Endodermal cell (in vitro differentiated cells): ENCODE measurements around the gene MAPK14. TPM values are rescaled to one million over a fixed set of nuclear protein-coding genes. Genes with fewer than 3 reads are reported as not detected.
"Not testable (repeated sequence)": the region's sequence is repeated elsewhere in the genome, so short reads cannot be mapped to it uniquely, and the experiment has no call there.

ENCODE experiments used
- DNase-seq: peaks from one replicate; pipeline ENCODE4 v3.0.0-alpha.2; 2017
- H3K27ac ChIP-seq: 2 replicates; pipeline ENCODE4 v1.5.1; 2013; ENCODE audit warnings: mild to moderate bottlenecking, low read depth, low read length, moderate library complexity
- H3K27me3 ChIP-seq: 2 replicates; pipeline ENCODE4 v1.6.1; 2013; ENCODE audit warnings: mild to moderate bottlenecking, low read length, moderate library complexity; ENCODE audit not compliant: insufficient read depth, control insufficient read depth, poor library complexity, severe bottlenecking
- H3K36me3 ChIP-seq: 2 replicates; pipeline ENCODE4 v1.7.0; 2013; ENCODE audit warnings: mild to moderate bottlenecking, low read length, moderate library complexity; ENCODE audit not compliant: control insufficient read depth, insufficient read depth
- H3K4me1 ChIP-seq: one replicate; pipeline ENCODE4 v1.7.0; 2013; ENCODE audit warnings: low read length; ENCODE audit not compliant: control insufficient read depth, insufficient read depth
- H3K4me3 ChIP-seq: 2 replicates; pipeline ENCODE4 v1.5.1; 2013; ENCODE audit warnings: mild to moderate bottlenecking, low read length, moderate library complexity
- H3K9ac ChIP-seq: 2 replicates; pipeline ENCODE4 v1.6.1; 2013; ENCODE audit warnings: mild to moderate bottlenecking, low read length, moderate library complexity; ENCODE audit not compliant: poor library complexity, severe bottlenecking; ENCODE audit errors: extremely low read depth
- H3K9me3 ChIP-seq: 2 replicates; pipeline ENCODE4 v1.6.1; 2013; ENCODE audit warnings: mild to moderate bottlenecking, low read length, moderate library complexity; ENCODE audit not compliant: control insufficient read depth
- H3K27ac Mint-ChIP-seq: 2 replicates; pipeline ENCODE4 v1.8.0; 2020; ENCODE audit warnings: mixed read lengths
- H3K27me3 Mint-ChIP-seq: 2 replicates; pipeline ENCODE4 v1.8.0; 2021; ENCODE audit warnings: mild to moderate bottlenecking, mixed read lengths; ENCODE audit not compliant: insufficient read depth
- H3K36me3 Mint-ChIP-seq: 2 replicates; pipeline ENCODE4 v1.8.0; 2020; ENCODE audit warnings: low read depth, mixed read lengths
- H3K4me1 Mint-ChIP-seq: 2 replicates; pipeline ENCODE4 v1.8.0; 2020; ENCODE audit warnings: mixed read lengths
- H3K4me3 Mint-ChIP-seq: 2 replicates; pipeline ENCODE4 v1.8.0; 2020; ENCODE audit warnings: mild to moderate bottlenecking, moderate library complexity, mixed read lengths
- H3K9me3 Mint-ChIP-seq: 2 replicates; pipeline ENCODE4 v1.8.0; 2020; ENCODE audit warnings: mild to moderate bottlenecking, mixed read lengths
- WGBS, 2 experiments: methylation state at CpG; one replicate each; pipeline versions ENCODE4 v1.1.5 to v1.1.7; 2013; ENCODE audit warnings: missing lambda C conversion rate in 2 of 2, mixed read lengths in 1 of 2; ENCODE audit not compliant: insufficient coverage in 1 of 2, insufficient read length in 1 of 2; 5-methylcytosine and 5-hydroxymethylcytosine counted together
- long read RNA-seq, 4 experiments: library from polyadenylated mRNA in 2 of 4; library from RNA in 1 of 4; library from capped mRNA in 1 of 4; stranded (forward) in 3 of 4; unstranded in 1 of 4; transcript quantifications; one replicate each; pipeline ENCODE4 v2.0.0, GENCODE V29; 2020 to 2021; ENCODE audit warnings: inconsistent platforms in 1 of 4
- polyA plus RNA-seq, 2 experiments: library from polyadenylated mRNA; stranded (reverse); fragments of 50-300 nt; gene quantifications; one replicate each; pipeline ENCODE4 v1.2.3, GENCODE V29; 2013
- total RNA-seq, 2 donors: library from RNA; stranded (reverse); fragmentation: NEBNext Ultra II Directional in 1 of 2; extraction: Animal tissue kit (Norgen Biotek cat#: 25700) in 1 of 2; gene quantifications; 2 replicates in 1 of 2; 3 replicates in 1 of 2; pipeline ENCODE4 v1.2.1, GENCODE V29; 2021
- TF ChIP-seq, protein P1 (sequence below): fragments of 200-600 bp; sonication (generic); conservative IDR thresholded peaks from 2 replicates; pipeline ENCODE4 v1.5.0; 2021; ENCODE audit warnings: antibody characterized with exemption, mild to moderate bottlenecking

Gene MAPK14
- 10 to 100 TPM; 36.4 to 40.6 TPM for total RNA-seq
- 37.4 TPM for polyA plus RNA-seq (2013, experiment 1 of 2)
- polyA plus RNA-seq (2013, experiment 2 of 2): 32.5 TPM
- long read RNA-seq, experiment 1, full-length matches to known transcripts: 4 of 25 reads
- long read RNA-seq, experiment 1, partial matches to known transcripts: 3 of 25 reads
- long read RNA-seq, experiment 1, other reads (novel, unspliced or antisense): 18 of 25 reads
- long read RNA-seq, experiment 2, full-length matches to known transcripts: 66 of 78 reads
- long read RNA-seq, experiment 2, partial matches to known transcripts: 3 of 78 reads
- long read RNA-seq, experiment 2, other reads (novel, unspliced or antisense): 9 of 78 reads
- long read RNA-seq, experiment 3, partial matches to known transcripts: 3 of 15 reads
- long read RNA-seq, experiment 3, other reads (novel, unspliced or antisense): 8 of 15 reads
- long read RNA-seq, experiment 4, partial matches to known transcripts: 0 of 2 reads
- long read RNA-seq, experiment 4, other reads (novel, unspliced or antisense): 2 of 2 reads

DNA sequence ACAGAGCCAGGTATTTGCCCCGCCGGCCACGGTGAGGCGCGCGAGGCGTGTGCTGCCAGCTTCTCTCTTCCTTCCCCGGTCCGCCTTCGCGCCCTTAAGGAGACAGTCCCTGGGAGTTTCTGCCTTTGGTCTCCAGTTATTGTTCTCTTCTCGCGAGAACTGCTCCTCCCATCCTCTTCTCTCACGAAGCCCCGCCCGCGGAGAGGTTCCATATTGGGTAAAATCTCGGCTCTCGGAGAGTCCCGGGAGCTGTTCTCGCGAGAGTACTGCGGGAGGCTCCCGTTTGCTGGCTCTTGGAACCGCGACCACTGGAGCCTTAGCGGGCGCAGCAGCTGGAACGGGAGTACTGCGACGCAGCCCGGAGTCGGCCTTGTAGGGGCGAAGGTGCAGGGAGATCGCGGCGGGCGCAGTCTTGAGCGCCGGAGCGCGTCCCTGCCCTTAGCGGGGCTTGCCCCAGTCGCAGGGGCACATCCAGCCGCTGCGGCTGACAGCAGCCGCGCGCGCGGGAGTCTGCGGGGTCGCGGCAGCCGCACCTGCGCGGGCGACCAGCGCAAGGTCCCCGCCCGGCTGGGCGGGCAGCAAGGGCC, at the start of gene MAPK14:
MAPK14 (plus strand) TSS at position 308 of the 587 bp plus-strand sequence. CDS start 350 bp downstream, outside the sequence.
- TF ChIP-seq, protein P1, sequence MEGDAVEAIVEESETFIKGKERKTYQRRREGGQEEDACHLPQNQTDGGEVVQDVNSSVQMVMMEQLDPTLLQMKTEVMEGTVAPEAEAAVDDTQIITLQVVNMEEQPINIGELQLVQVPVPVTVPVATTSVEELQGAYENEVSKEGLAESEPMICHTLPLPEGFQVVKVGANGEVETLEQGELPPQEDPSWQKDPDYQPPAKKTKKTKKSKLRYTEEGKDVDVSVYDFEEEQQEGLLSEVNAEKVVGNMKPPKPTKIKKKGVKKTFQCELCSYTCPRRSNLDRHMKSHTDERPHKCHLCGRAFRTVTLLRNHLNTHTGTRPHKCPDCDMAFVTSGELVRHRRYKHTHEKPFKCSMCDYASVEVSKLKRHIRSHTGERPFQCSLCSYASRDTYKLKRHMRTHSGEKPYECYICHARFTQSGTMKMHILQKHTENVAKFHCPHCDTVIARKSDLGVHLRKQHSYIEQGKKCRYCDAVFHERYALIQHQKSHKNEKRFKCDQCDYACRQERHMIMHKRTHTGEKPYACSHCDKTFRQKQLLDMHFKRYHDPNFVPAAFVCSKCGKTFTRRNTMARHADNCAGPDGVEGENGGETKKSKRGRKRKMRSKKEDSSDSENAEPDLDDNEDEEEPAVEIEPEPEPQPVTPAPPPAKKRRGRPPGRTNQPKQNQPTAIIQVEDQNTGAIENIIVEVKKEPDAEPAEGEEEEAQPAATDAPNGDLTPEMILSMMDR: peak; percentile 87
- Histone ChIP-seq H3K9me3 (no peaks in the 10 kb centered on the region), H3K9ac (peak within 1 kb of the TSS; percentile 84), H3K27me3 (no peaks in the 10 kb centered on the region), H3K4me3 (peak within 1 kb of the TSS; percentile 95), H3K27ac (peak within 1 kb of the TSS; percentile 85), H3K4me1 (peaks cover 10% of the 10 kb centered on the region), H3K36me3 (no peaks in the 10 kb centered on the region)
- peaks cover 4% of the 10 kb centered on the region for H3K36me3 Mint-ChIP-seq
- H3K27ac Mint-ChIP-seq: peak within 1 kb of the TSS; percentile 92
- H3K4me1 Mint-ChIP-seq: peaks cover 29% of the 10 kb centered on the region
- 0 to 1% methylated on average over 27 to 62 of the region's 62 CpGs for WGBS, 2 experiments
- peaks cover 5% of the 10 kb centered on the region for H3K27me3 Mint-ChIP-seq
- H3K4me3 Mint-ChIP-seq: peak within 1 kb of the TSS; percentile 84
- DNase-seq: peak; percentile 100
- no peaks in the 10 kb centered on the region for H3K9me3 Mint-ChIP-seq

DNA sequence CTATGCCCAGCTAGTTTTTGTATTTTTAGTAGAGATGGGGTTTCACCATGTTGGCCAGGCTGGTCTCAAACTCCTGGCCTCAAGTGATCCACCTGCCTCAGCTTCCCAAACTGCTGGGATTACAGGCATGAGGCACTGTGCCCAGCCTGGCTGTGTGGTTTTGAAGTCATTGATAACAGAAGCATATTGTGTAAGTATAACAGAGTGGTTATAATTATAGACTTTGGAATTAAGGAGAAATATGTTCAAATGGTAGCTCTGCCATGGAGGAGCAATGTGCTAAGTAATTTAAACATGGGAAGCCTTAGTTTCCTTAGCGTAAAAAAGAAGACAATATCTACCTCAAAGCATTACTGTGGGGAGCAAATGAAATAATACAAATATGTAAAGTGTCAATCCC, 47.5 kb upstream of the MAPK14 start:
- not testable (repeated sequence) for H3K4me1 ChIP-seq, H3K9me3 Mint-ChIP-seq
- H3K4me1 Mint-ChIP-seq: peaks cover 18% of the 10 kb centered on the region

DNA sequence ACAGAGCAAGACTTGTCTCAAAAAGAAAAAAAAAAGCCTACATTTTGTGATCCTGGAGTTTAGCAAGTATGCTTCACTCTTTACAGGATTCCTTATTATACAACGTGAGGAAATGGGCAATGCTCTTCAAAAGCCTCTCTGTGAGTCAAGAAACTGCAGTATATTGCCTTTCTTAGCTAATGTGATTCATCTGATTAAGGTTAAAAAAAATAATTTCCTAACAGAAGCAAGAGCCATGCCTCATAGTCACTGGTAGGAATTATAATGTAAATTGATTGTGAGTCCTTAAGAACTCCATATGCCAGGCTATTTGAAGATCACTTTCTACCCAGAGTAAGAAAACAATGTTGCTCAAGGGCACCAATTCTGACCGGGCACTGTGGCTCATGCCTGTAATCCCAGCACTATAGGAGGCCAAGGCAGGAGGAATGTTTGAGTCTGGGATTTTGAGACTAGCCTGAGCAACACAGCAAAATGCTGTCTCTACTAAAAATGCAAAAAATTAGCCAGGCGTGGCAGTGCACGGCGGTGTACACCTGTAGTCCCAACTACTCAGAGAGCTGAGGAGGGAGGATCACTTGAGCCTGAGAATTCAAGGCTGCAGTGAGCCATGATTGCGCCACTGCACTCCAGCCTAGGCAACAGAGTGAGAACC, 46.5 kb upstream of the MAPK14 start:
- Histone ChIP-seq H3K9ac (no peak overlapping the region), H3K4me3 (no peak overlapping the region), H3K36me3 (no peaks in the 10 kb centered on the region), H3K4me1 (peaks cover 3% of the 10 kb centered on the region), H3K27me3 (no peaks in the 10 kb centered on the region), H3K9me3 (no peaks in the 10 kb centered on the region), H3K27ac (no peak overlapping the region)
- Mint-ChIP-seq H3K27me3 (no peaks in the 10 kb centered on the region), H3K4me3 (no peak overlapping the region), H3K36me3 (no peaks in the 10 kb centered on the region), H3K4me1 (peaks cover 18% of the 10 kb centered on the region), H3K27ac (no peak overlapping the region), H3K9me3 (no peaks in the 10 kb centered on the region)
- TF ChIP-seq, protein P1: no peak
- 88 to 94% methylated on average over 5 of the region's 6 CpGs for WGBS, 2 experiments
- DNase-seq: no peak

More for the DNA sequence above, 47.5 kb upstream of the MAPK14 start:
- not testable (repeated sequence) for H3K9me3 ChIP-seq, H3K9ac ChIP-seq, H3K36me3 ChIP-seq, H3K4me3 ChIP-seq, H3K27ac Mint-ChIP-seq, DNase-seq, H3K27ac ChIP-seq, H3K27me3 ChIP-seq, H3K4me3 Mint-ChIP-seq, H3K27me3 Mint-ChIP-seq, H3K36me3 Mint-ChIP-seq
- WGBS, 2 experiments: 92% methylated on average over 1 of the region's 1 CpG; no CpG with 5 or more reads in 1 of the 2 experiments
